SK-N-SH (cell line): ENCODE measurements around the gene MAMLD1. TPM values are rescaled to one million over a fixed set of nuclear protein-coding genes. Genes with fewer than 3 reads are reported as not detected.

Source experiments
- CTCF ChIA-PET: fragments of 300-600, 350-600 bp; formaldehyde crosslinking; extraction: SDS; loops from one replicate; lab custom pipeline; 2021; lab: Yijun Ruan, JAX
- POLR2A ChIA-PET: fragments of 350-600 bp; sonication (Branson Sonifier 250); formaldehyde crosslinking; extraction: SDS; loops from one replicate; lab custom pipeline; 2020; ENCODE audit warnings: antibody characterized with exemption, inconsistent platforms; lab: Yijun Ruan, JAX
- DNase-seq: peaks from one replicate; pipeline ENCODE4 v3.0.0; 2012
- H2AFZ ChIP-seq: fragments of 200-600 bp; sonication (generic); 2 replicates; pipeline ENCODE4 v1.8.1; 2016; ENCODE audit warnings: antibody characterized with exemption, mild to moderate bottlenecking, low read depth
- H3F3A ChIP-seq: fragments of 200-600 bp; sonication (generic); replicated peaks from 2 replicates; pipeline ENCODE3; 2016; ENCODE audit warnings: antibody characterized with exemption, mild to moderate bottlenecking; ENCODE audit not compliant: insufficient read depth
- H3K27ac ChIP-seq, 2 experiments: fragments of 200-500 bp in 1 of 2; fragments of 200-600 bp in 1 of 2; sonication (Bioruptor generic) in 1 of 2; sonication (generic), shearing (Covaris generic) in 1 of 2; 2 replicates each; pipeline versions ENCODE4 v1.5.1 to v1.6.1; 2014 to 2016; ENCODE audit warnings: low read depth in 2 of 2, inconsistent platforms in 1 of 2, low read length in 1 of 2, mild to moderate bottlenecking in 1 of 2, mixed read lengths in 1 of 2
- H3K27me3 ChIP-seq: fragments of 200-600 bp; sonication (generic), shearing (Covaris generic); 2 replicates; pipeline ENCODE4 v1.6.1; 2016; ENCODE audit warnings: mixed run types; ENCODE audit not compliant: insufficient read depth
- H3K36me3 ChIP-seq, 2 experiments: fragments of 200-500 bp in 1 of 2; fragments of 200-600 bp in 1 of 2; sonication (Bioruptor generic) in 1 of 2; sonication (generic) in 1 of 2; replicated peaks in 1 of 2; 2 replicates each; pipeline versions ENCODE3 to v1.5.1; 2014 to 2016; ENCODE audit warnings: low read length in 1 of 2, mild to moderate bottlenecking in 1 of 2; ENCODE audit not compliant: insufficient read depth in 2 of 2, control insufficient read depth in 1 of 2
- H3K4me1 ChIP-seq, 2 experiments: fragments of 200-500 bp in 1 of 2; fragments of 200-600 bp in 1 of 2; sonication (Bioruptor generic) in 1 of 2; sonication (generic), shearing (Covaris generic) in 1 of 2; 2 replicates each; pipeline versions ENCODE4 v1.5.1 to v1.6.1; 2014 to 2016; ENCODE audit warnings: low read depth in 1 of 2, low read length in 1 of 2, mixed run types in 1 of 2; ENCODE audit not compliant: insufficient read depth in 2 of 2, control insufficient read depth in 1 of 2
- H3K4me2 ChIP-seq: fragments of 200-600 bp; sonication (generic), shearing (Covaris generic); 2 replicates; pipeline ENCODE4 v1.6.1; 2017; ENCODE audit warnings: mixed run types
- H3K4me3 ChIP-seq, 2 experiments: fragments of 200-500 bp in 1 of 2; fragments of 200-600 bp in 1 of 2; sonication (Bioruptor generic) in 1 of 2; sonication (generic), shearing (Covaris generic) in 1 of 2; 2 replicates each; pipeline versions ENCODE4 v1.5.1 to v1.8.1; 2014 to 2016; ENCODE audit warnings: low read depth in 2 of 2, inconsistent platforms in 1 of 2, low read length in 1 of 2, mild to moderate bottlenecking in 1 of 2, mixed read lengths in 1 of 2, moderate library complexity in 1 of 2
- H3K79me2 ChIP-seq: fragments of 200-600 bp; sonication (generic); 2 replicates; pipeline ENCODE4 v1.8.1; 2017; ENCODE audit warnings: mild to moderate bottlenecking; ENCODE audit not compliant: insufficient read depth
- H3K9ac ChIP-seq: fragments of 200-600 bp; sonication (generic); 2 replicates; pipeline ENCODE4 v1.6.1; 2017; ENCODE audit warnings: mixed run types
- H3K9me2 ChIP-seq: fragments of 200-600 bp; sonication (generic); 2 replicates; pipeline ENCODE4 v1.6.1; 2017; ENCODE audit warnings: mixed run types
- H3K9me3 ChIP-seq: fragments of 200-600 bp; sonication (generic); 2 replicates; pipeline ENCODE4 v1.6.1; 2017; ENCODE audit warnings: mixed run types, mild to moderate bottlenecking, moderate library complexity
- H4K20me1 ChIP-seq: fragments of 200-600 bp; sonication (generic); 2 replicates; pipeline ENCODE4 v1.6.1; 2017; ENCODE audit warnings: mild to moderate bottlenecking, mixed run types; ENCODE audit not compliant: insufficient read depth
- GATA2 ChIP-seq: sonication (generic); formaldehyde crosslinking; IDR thresholded peaks from 2 replicates; pipeline ENCODE4 v1.5.0; 2020; ENCODE audit warnings: mild to moderate bottlenecking, missing genetic modification reagents
- IRF3 ChIP-seq: fragments of 150-350 bp; IDR thresholded peaks from 2 replicates; pipeline ENCODE4 v1.6.1; 2016; ENCODE audit warnings: mild to moderate bottlenecking, low read depth, low read length
- MEF2A ChIP-seq: IDR thresholded peaks from 2 replicates; pipeline ENCODE4 v1.4.0; 2012; ENCODE audit warnings: low read depth, borderline replicate concordance
- MXI1 ChIP-seq: IDR thresholded peaks from 2 replicates; pipeline ENCODE4 v1.6.1; 2012; ENCODE audit warnings: mild to moderate bottlenecking, low read depth, low read length, improper control_type of control experiment
- NFIC ChIP-seq: IDR thresholded peaks from 2 replicates; pipeline ENCODE4 v1.4.0; 2012; ENCODE audit warnings: borderline replicate concordance
- NRF1 ChIP-seq: IDR thresholded peaks from 2 replicates; pipeline ENCODE4 v1.6.1; 2012; ENCODE audit warnings: low read depth, mild to moderate bottlenecking, low read length
- POLR2AphosphoS5 ChIP-seq: IDR thresholded peaks from 2 replicates; pipeline ENCODE4 v1.6.1; 2012; ENCODE audit warnings: low read depth, low read length
- TAF1 ChIP-seq: IDR thresholded peaks from 2 replicates; pipeline ENCODE4 v1.6.1; 2012; ENCODE audit warnings: low read depth, mild to moderate bottlenecking, low read length, moderate library complexity, borderline replicate concordance
- WGBS: methylation state at CpG from one replicate; pipeline ENCODE4 v1.1.6; 2017; ENCODE audit warnings: low lambda C conversion rate; 5-methylcytosine and 5-hydroxymethylcytosine counted together
- polyA plus RNA-seq, 3 experiments: library from polyadenylated mRNA; depleted of rRNA; stranded (reverse); fragments of >200 nt; gene quantifications; 2 replicates each; pipeline ENCODE4 v1.2.3, GENCODE V29; 2012
- TF ChIP-seq, protein P1 (sequence below): IDR thresholded peaks from 2 replicates; pipeline ENCODE4 v1.4.0; 2012; ENCODE audit warnings: low read depth, borderline replicate concordance
- TF ChIP-seq, protein P2 (sequence below): IDR thresholded peaks from 2 replicates; pipeline ENCODE4; 2012
- TF ChIP-seq, protein P3 (sequence below): IDR thresholded peaks from 2 replicates; pipeline ENCODE4 v1.4.0; 2012; ENCODE audit warnings: low read depth

The MAMLD1 gene
- polyA plus RNA-seq, 1 of the 3 experiments (the other 2 are of a cell fraction) = 4.4 TPM

GRCh38 chrX:150476164-150476699, 113.1 kb downstream of the MAMLD1 start:
- Histone ChIP-seq H2AFZ (no peak overlapping the region), H3K4me1 (no peaks in the 10 kb centered on the region), H3K27ac (no peak overlapping the region), H3K27me3 (no peaks in the 10 kb centered on the region), H3K9ac (no peak overlapping the region), H3F3A (no peaks in the 10 kb centered on the region), H3K36me3 (no peaks in the 10 kb centered on the region), H3K9me2 (no peaks in the 10 kb centered on the region), H4K20me1 (no peaks in the 10 kb centered on the region), H3K9me3 (no peaks in the 10 kb centered on the region), H3K4me3 (no peak overlapping the region), H3K4me2 (no peak overlapping the region), H3K79me2 (no peaks in the 10 kb centered on the region)
- CTCF ChIA-PET = interaction anchor here (1.1 kb wide), 1 partner anchor 10 kb away, joined by 3 read pairs; no protein-coding TSS in a partner anchor
- DNase-seq = no peak
- WGBS = 46% methylated on average over 6 of the region's 6 CpGs
- TF ChIP-seq, protein P1, sequence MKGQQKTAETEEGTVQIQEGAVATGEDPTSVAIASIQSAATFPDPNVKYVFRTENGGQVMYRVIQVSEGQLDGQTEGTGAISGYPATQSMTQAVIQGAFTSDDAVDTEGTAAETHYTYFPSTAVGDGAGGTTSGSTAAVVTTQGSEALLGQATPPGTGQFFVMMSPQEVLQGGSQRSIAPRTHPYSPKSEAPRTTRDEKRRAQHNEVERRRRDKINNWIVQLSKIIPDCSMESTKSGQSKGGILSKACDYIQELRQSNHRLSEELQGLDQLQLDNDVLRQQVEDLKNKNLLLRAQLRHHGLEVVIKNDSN = no peak
- TF ChIP-seq, protein P2, sequence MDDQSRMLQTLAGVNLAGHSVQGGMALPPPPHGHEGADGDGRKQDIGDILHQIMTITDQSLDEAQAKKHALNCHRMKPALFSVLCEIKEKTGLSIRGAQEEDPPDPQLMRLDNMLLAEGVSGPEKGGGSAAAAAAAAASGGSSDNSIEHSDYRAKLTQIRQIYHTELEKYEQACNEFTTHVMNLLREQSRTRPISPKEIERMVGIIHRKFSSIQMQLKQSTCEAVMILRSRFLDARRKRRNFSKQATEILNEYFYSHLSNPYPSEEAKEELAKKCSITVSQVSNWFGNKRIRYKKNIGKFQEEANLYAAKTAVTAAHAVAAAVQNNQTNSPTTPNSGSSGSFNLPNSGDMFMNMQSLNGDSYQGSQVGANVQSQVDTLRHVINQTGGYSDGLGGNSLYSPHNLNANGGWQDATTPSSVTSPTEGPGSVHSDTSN = no peak
- no peak for TF ChIP-seq NFIC
- no peak for TF ChIP-seq MXI1
- no peak for TF ChIP-seq MEF2A
- TF ChIP-seq POLR2AphosphoS5 = no peak
- TF ChIP-seq GATA2 = no peak
- no peak for TF ChIP-seq NRF1
- no peak for TF ChIP-seq IRF3
- POLR2A ChIA-PET = no interaction called here

GRCh38 chrX:150477371-150477770, 114.3 kb downstream of the MAMLD1 start:
- Histone ChIP-seq H3K9ac (no peak overlapping the region), H3K4me2 (no peak overlapping the region), H3F3A (peaks cover under 1% of the 10 kb centered on the region), H3K9me2 (no peaks in the 10 kb centered on the region), H3K27me3 (no peaks in the 10 kb centered on the region), H4K20me1 (no peaks in the 10 kb centered on the region), H3K9me3 (no peaks in the 10 kb centered on the region), H3K27ac (no peak overlapping the region), H2AFZ (no peak overlapping the region), H3K4me1 (no peaks in the 10 kb centered on the region), H3K4me3 (no peak overlapping the region), H3K36me3 (no peaks in the 10 kb centered on the region), H3K79me2 (no peaks in the 10 kb centered on the region)
- 40% methylated on average over 10 of the region's 10 CpGs for WGBS
- TF ChIP-seq TAF1 (no peak), MEF2A (no peak)
- TF ChIP-seq, protein P3, sequence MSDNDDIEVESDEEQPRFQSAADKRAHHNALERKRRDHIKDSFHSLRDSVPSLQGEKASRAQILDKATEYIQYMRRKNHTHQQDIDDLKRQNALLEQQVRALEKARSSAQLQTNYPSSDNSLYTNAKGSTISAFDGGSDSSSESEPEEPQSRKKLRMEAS = no peak
- ChIA-PET POLR2A (no interaction called here), CTCF (interaction anchor here (0.9 to 1.2 kb wide), 3 partner anchors 8 to 10 kb away, joined by 3 read pairs; no protein-coding TSS in a partner anchor)
- no peak for DNase-seq
